ENCODE measurements around the gene DNAH6.

The DNAH6 gene

GRCh38 chr2:84788498-84788897 is 272.2 kb downstream of the DNAH6 start:
- DNase-seq (ENCODE audit: low read depth in 2 of 3, low spot score in 2 of 3) = no peak

GRCh38 chr2:84792856-84793522 is 276.7 kb downstream of the DNAH6 start:
- DNase-seq (ENCODE audit: low read depth in 2 of 3, low spot score in 2 of 3) = no peak

GRCh38 chr2:84793641-84794040 is 277.3 kb downstream of the DNAH6 start:
- DNase-seq (ENCODE audit: low read depth in 2 of 3, low spot score in 2 of 3) = no peak

- no peak for DNase-seq (ENCODE audit: low read depth in 2 of 3, low spot score in 2 of 3)
These were observed 280.5 kb downstream of the DNAH6 start for GRCh38 chr2:84796798-84797197.

- DNase-seq (ENCODE audit: low read depth in 2 of 3, low spot score in 2 of 3) = no peak
These were observed 281.0 kb downstream of the DNAH6 start for GRCh38 chr2:84797271-84797670.

GRCh38 chr2:84799772-84800171 is 283.5 kb downstream of the DNAH6 start:
- DNase-seq (ENCODE audit: low read depth in 2 of 3, low spot score in 2 of 3) = no peak

- DNase-seq (ENCODE audit: low read depth in 2 of 3, low spot score in 2 of 3) = no peak
These were observed 284.0 kb downstream of the DNAH6 start for GRCh38 chr2:84800194-84800805.

GRCh38 chr2:84801811-84802210 is 285.5 kb downstream of the DNAH6 start:
- no peak for DNase-seq (ENCODE audit: low read depth in 2 of 3, low spot score in 2 of 3)

GRCh38 chr2:84805250-84805958 is 289.1 kb downstream of the DNAH6 start:
- no peak for DNase-seq (ENCODE audit: low read depth in 2 of 3, low spot score in 2 of 3)

- no peak for DNase-seq (ENCODE audit: low read depth in 2 of 3, low spot score in 2 of 3)
These were observed 290.8 kb downstream of the DNAH6 start for GRCh38 chr2:84807063-84807485.

GRCh38 chr2:84808279-84808678 is 292.0 kb downstream of the DNAH6 start:
- no peak for DNase-seq (ENCODE audit: low read depth in 2 of 3, low spot score in 2 of 3)

- no peak for DNase-seq (ENCODE audit: low read depth in 2 of 3, low spot score in 2 of 3)
These were observed 295.6 kb downstream of the DNAH6 start for GRCh38 chr2:84811839-84812431.

GRCh38 chr2:84815146-84815545 is 298.8 kb downstream of the DNAH6 start:
- no peak for DNase-seq (ENCODE audit: low read depth in 2 of 3, low spot score in 2 of 3)

GRCh38 chr2:84816426-84817026 is 300.2 kb downstream of the DNAH6 start:
- no peak for DNase-seq (ENCODE audit: low read depth in 2 of 3, low spot score in 2 of 3)

- no peak for DNase-seq (ENCODE audit: low read depth in 2 of 3, low spot score in 2 of 3)
These were observed 300.9 kb downstream of the DNAH6 start for GRCh38 chr2:84817239-84817655.

- DNase-seq (ENCODE audit: low read depth in 2 of 3, low spot score in 2 of 3) = no peak
These were observed 305.5 kb downstream of the DNAH6 start for GRCh38 chr2:84821806-84822205.

GRCh38 chr2:84823229-84823628 is 306.9 kb downstream of the DNAH6 start:
- DNase-seq (ENCODE audit: low read depth in 2 of 3, low spot score in 2 of 3) = no peak

- DNase-seq (ENCODE audit: low read depth in 2 of 3, low spot score in 2 of 3) = no peak
These were observed 307.5 kb downstream of the DNAH6 start for GRCh38 chr2:84823788-84824187.

GRCh38 chr2:84827978-84828575 is 311.8 kb downstream of the DNAH6 start:
- no peak for DNase-seq (ENCODE audit: low read depth in 2 of 3, low spot score in 2 of 3)

- no peak for DNase-seq (ENCODE audit: low read depth in 2 of 3, low spot score in 2 of 3)
These were observed 313.4 kb downstream of the DNAH6 start for GRCh38 chr2:84829693-84830092.

- no peak for DNase-seq (ENCODE audit: low read depth in 2 of 3, low spot score in 2 of 3)
These were observed 313.8 kb downstream of the DNAH6 start for GRCh38 chr2:84830095-84830494.

Data from activated CD8-positive, alpha-beta memory T cell treated with anti-CD3 and anti-CD28 coated beads for 48 hours (primary cell).